Measurements from ENCODE around the gene RAB7B. TPM values are rescaled to one million over a fixed set of nuclear protein-coding genes. Genes with fewer than 3 reads are reported as not detected.

RAB7B gene
- total RNA-seq, 2 experiments from 2014 or later: not detected

DNA sequence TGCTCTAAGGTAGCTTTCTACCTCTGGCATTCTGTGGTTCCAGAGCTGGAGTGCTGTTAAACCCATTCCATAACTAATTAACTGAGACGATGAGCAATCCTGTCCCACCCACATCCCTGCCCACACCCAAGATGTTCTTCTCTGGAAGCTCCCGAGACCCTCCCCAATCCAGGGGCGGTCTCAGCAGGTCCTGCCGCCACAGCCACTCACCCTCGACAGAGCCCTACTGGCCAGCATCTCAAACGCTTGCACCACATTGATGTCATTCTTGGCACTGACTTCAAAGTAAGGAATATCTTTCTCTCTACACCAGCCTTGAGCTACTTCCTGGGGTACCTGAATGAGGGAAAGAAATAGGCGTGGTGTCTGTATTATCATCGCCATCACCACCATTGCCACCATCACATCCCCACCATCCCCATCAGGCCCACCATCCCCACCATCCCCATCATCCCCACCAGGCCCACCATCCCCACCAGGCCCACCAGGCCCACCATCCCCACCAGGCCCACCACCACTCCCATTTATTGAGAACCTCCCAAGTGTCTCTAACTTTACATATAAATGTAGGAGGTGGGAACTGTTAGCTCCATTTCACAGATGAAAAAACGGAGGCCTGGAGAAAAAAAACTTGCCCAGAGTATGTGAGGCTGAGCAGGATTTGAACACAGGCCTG lies 17.7 kb downstream of the RAB7B start:
- Histone ChIP-seq H3K4me3 (ENCODE audit: low read depth, low read length, poor library complexity, severe bottlenecking) (no peak overlapping the region), H3K27ac (ENCODE audit: low read depth, low read length, poor library complexity, severe bottlenecking) (no peak overlapping the region), H3K4me2 (ENCODE audit: low read length) (no peak overlapping the region), H3K9me3 (ENCODE audit: low read length) (0 out of 2 replicates have a peak, but pooled peaks cover 5% of the 10 kb centered on the region), H2AFZ (ENCODE audit: low read length) (no peak overlapping the region), H3K36me3 (ENCODE audit: insufficient read depth, low read length) (no peaks in the 10 kb centered on the region), H3K9me2 (ENCODE audit: insufficient read depth, low read length) (no peaks in the 10 kb centered on the region), H3K4me1 (ENCODE audit: insufficient read depth, low read length, poor library complexity, severe bottlenecking) (no peaks in the 10 kb centered on the region), H3K79me2 (ENCODE audit: insufficient read depth, low read depth, low read length) (no peaks in the 10 kb centered on the region), H4K20me1 (ENCODE audit: insufficient read depth, low read length) (no peaks in the 10 kb centered on the region)
- ChIA-PET CTCF (ENCODE audit: unreplicated experiment) (interaction anchor here (0.8 to 3.2 kb wide), 3 partner anchors 121 to 135 kb away, joined by 3 to 13 read pairs (median 9); no protein-coding TSS in a partner anchor), POLR2A (interaction anchor here (0.6 to 2.1 kb wide), 5 partner anchors 8 to 434 kb away, joined by 3 to 7 read pairs (median 4); no protein-coding TSS in a partner anchor)
- TF ChIP-seq, protein P1, sequence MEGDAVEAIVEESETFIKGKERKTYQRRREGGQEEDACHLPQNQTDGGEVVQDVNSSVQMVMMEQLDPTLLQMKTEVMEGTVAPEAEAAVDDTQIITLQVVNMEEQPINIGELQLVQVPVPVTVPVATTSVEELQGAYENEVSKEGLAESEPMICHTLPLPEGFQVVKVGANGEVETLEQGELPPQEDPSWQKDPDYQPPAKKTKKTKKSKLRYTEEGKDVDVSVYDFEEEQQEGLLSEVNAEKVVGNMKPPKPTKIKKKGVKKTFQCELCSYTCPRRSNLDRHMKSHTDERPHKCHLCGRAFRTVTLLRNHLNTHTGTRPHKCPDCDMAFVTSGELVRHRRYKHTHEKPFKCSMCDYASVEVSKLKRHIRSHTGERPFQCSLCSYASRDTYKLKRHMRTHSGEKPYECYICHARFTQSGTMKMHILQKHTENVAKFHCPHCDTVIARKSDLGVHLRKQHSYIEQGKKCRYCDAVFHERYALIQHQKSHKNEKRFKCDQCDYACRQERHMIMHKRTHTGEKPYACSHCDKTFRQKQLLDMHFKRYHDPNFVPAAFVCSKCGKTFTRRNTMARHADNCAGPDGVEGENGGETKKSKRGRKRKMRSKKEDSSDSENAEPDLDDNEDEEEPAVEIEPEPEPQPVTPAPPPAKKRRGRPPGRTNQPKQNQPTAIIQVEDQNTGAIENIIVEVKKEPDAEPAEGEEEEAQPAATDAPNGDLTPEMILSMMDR (conservative IDR thresholded peaks at IDR 0.05; ENCODE audit: low read length): no peak
- no peak for TF ChIP-seq EZH2phosphoT487 (IDR thresholded peaks at IDR 0.05; ENCODE audit: borderline replicate concordance, low read depth, low read length)
- BruUV-seq (replicated peaks): no TSS peak
- no peak for DNase-seq (ENCODE audit: low spot score)
- intact Hi-C loops (cut with micrococcal nuclease; ENCODE audit: unreplicated experiment): no loop called here

DNA sequence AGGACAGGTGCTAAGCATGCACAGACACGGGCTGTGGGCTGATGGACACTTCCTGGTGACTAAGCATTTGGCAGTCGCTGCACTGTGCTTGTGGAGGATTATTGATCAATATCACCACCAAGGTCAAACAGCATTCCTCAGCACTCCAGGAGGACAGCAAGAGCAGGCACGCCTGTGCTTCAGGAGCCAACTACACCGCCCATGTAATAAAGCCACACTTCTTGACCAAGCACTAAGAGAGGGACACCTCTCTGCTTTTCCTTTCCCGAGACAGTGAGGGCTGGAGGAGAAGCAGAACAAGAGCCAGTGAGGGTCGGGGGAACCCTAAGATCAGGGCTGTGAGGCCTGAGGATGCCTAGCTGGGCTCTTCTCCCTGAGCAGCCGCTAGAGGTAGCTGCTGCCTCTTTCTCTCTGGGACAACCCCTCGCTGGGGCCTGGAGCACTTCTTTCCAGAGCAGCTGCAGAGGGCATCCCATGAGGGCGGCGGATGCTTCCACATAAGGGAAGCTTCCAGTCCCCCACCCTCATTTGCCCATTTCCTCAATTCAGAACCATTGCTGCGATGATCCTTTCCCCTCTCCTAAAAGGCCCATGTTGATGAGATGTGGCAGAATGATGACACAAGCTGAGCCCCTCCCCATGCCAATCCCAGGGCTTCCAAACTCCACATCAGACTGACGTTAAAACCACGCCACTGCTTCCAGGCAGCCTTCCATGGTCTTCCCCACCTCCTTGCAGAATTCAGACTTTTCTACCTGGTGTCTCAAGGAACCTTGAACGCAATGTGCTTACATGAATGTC lies 19.1 kb downstream of the RAB7B start:
- Histone ChIP-seq H3K4me3 (ENCODE audit: low read depth, low read length, poor library complexity, severe bottlenecking) (no peak overlapping the region), H3K36me3 (ENCODE audit: insufficient read depth, low read length) (no peaks in the 10 kb centered on the region), H3K9me3 (ENCODE audit: low read length) (0 out of 2 replicates have a peak, but pooled peaks cover 5% of the 10 kb centered on the region), H2AFZ (ENCODE audit: low read length) (no peak overlapping the region), H3K79me2 (ENCODE audit: insufficient read depth, low read depth, low read length) (no peaks in the 10 kb centered on the region), H3K4me2 (ENCODE audit: low read length) (no peak overlapping the region), H4K20me1 (ENCODE audit: insufficient read depth, low read length) (no peaks in the 10 kb centered on the region), H3K9me2 (ENCODE audit: insufficient read depth, low read length) (no peaks in the 10 kb centered on the region), H3K27ac (ENCODE audit: low read depth, low read length, poor library complexity, severe bottlenecking) (no peak overlapping the region), H3K4me1 (ENCODE audit: insufficient read depth, low read length, poor library complexity, severe bottlenecking) (no peaks in the 10 kb centered on the region)
- peak; percentile 72 for DNase-seq (ENCODE audit: low spot score)
- no TSS peak for BruUV-seq (replicated peaks)
- no peak for TF ChIP-seq EZH2phosphoT487 (IDR thresholded peaks at IDR 0.05; ENCODE audit: borderline replicate concordance, low read depth, low read length)
- TF ChIP-seq, protein P1 (conservative IDR thresholded peaks at IDR 0.05; ENCODE audit: low read length): peak; percentile 91
- CTCF ChIA-PET (ENCODE audit: unreplicated experiment): interaction anchor here (0.7 to 3.2 kb wide), 5 partner anchors 15 to 149 kb away, joined by 3 to 13 read pairs (median 3); no protein-coding TSS in a partner anchor
- POLR2A ChIA-PET: interaction anchor here (0.5 to 2.1 kb wide), 2 partner anchors 88 to 122 kb away, joined by 3 to 7 read pairs; no protein-coding TSS in a partner anchor
- intact Hi-C loops (cut with micrococcal nuclease; ENCODE audit: unreplicated experiment): loop anchor here (1.0 kb wide), 2 partner anchors 46 to 122 kb away; no protein-coding TSS in a partner anchor
